Parathyroid adenoma (tissue), 2 donors: ENCODE data around the gene SDR42E1.

Experiments used
- H2AFZ ChIP-seq: fragments of 300-600 bp; sonication (generic); one replicate; pipeline ENCODE4 v1.7.0; 2017; ENCODE audit warnings: antibody characterized with exemption, mild to moderate bottlenecking
- H3K27ac ChIP-seq: fragments of 300-600 bp; sonication (generic); one replicate; pipeline ENCODE4 v1.7.0; 2017
- H3K27me3 ChIP-seq: fragments of 300-600 bp; sonication (generic); one replicate; pipeline ENCODE4 v1.7.0; 2017; ENCODE audit warnings: low read length; ENCODE audit not compliant: control insufficient read depth, insufficient read depth
- H3K36me3 ChIP-seq: fragments of 300-600 bp; sonication (generic); one replicate; pipeline ENCODE4 v1.7.0; 2017; ENCODE audit warnings: low read length; ENCODE audit not compliant: control insufficient read depth, insufficient read depth
- H3K4me1 ChIP-seq: fragments of 300-600 bp; sonication (generic); one replicate; pipeline ENCODE4 v1.7.0; 2017; ENCODE audit warnings: control low read depth
- H3K4me2 ChIP-seq: fragments of 300-600 bp; sonication (generic); one replicate; pipeline ENCODE4 v1.7.0; 2017; ENCODE audit warnings: low read length
- H3K4me3 ChIP-seq: fragments of 300-600 bp; sonication (generic); one replicate; pipeline ENCODE4 v1.7.0; 2017; ENCODE audit warnings: low read depth, low read length
- H3K79me2 ChIP-seq: fragments of 300-600 bp; sonication (generic); one replicate; pipeline ENCODE4 v1.7.0; 2017; ENCODE audit warnings: control low read depth
- H3K9ac ChIP-seq: fragments of 300-600 bp; sonication (generic); one replicate; pipeline ENCODE4 v1.7.0; 2017; ENCODE audit warnings: mild to moderate bottlenecking
- H3K9me3 ChIP-seq: fragments of 300-600 bp; sonication (generic); one replicate; pipeline ENCODE4 v1.7.0; 2017; ENCODE audit warnings: low read length; ENCODE audit not compliant: control insufficient read depth
- TF ChIP-seq, protein P1 (sequence below): fragments of 300-600 bp; sonication (generic); IDR thresholded peaks from one replicate; pipeline ENCODE4 v1.7.0; 2017; ENCODE audit warnings: antibody characterized with exemption, mild to moderate bottlenecking
- donor health status: primary hyperparathyroidism.

The SDR42E1 gene

GRCh38 chr16:82033683-82034300 lies 22.5 kb upstream of the SDR42E1 start:
- H3K79me2 ChIP-seq = no peaks in the 10 kb centered on the region
- no peaks in the 10 kb centered on the region for H3K9me3 ChIP-seq
- H3K27ac ChIP-seq = no peak overlapping the region
- no peak overlapping the region for H2AFZ ChIP-seq
- no peak overlapping the region for H3K4me2 ChIP-seq
- H3K4me1 ChIP-seq = no peaks in the 10 kb centered on the region
- H3K36me3 ChIP-seq = no peaks in the 10 kb centered on the region
- H3K27me3 ChIP-seq = no peaks in the 10 kb centered on the region
- no peak overlapping the region for H3K4me3 ChIP-seq
- H3K9ac ChIP-seq = no peak overlapping the region
- TF ChIP-seq, protein P1, sequence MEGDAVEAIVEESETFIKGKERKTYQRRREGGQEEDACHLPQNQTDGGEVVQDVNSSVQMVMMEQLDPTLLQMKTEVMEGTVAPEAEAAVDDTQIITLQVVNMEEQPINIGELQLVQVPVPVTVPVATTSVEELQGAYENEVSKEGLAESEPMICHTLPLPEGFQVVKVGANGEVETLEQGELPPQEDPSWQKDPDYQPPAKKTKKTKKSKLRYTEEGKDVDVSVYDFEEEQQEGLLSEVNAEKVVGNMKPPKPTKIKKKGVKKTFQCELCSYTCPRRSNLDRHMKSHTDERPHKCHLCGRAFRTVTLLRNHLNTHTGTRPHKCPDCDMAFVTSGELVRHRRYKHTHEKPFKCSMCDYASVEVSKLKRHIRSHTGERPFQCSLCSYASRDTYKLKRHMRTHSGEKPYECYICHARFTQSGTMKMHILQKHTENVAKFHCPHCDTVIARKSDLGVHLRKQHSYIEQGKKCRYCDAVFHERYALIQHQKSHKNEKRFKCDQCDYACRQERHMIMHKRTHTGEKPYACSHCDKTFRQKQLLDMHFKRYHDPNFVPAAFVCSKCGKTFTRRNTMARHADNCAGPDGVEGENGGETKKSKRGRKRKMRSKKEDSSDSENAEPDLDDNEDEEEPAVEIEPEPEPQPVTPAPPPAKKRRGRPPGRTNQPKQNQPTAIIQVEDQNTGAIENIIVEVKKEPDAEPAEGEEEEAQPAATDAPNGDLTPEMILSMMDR = no peak

DNA sequence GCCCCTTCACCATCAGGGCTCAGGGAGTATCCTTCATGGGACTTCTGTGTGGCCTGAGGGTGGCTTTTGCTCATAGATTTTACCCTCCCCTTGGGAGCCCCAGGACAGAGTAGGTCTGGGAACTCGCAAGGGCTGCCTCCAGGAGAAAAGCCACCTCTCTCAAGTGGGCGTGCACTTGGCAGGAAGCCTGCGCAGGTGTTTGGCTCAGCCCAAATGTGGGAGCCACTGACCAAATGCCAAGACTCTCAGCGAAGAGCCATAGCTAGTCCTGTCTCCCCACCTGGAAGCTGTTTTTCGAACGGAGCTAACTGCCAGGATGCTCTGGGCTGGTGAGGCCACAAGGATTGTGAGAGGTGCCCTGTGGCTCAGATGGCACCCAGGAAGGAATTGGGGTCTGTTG lies 21.7 kb upstream of the SDR42E1 start:
- no peak overlapping the region for H3K27ac ChIP-seq
- H3K9me3 ChIP-seq = no peaks in the 10 kb centered on the region
- TF ChIP-seq, protein P1 = no peak

DNA sequence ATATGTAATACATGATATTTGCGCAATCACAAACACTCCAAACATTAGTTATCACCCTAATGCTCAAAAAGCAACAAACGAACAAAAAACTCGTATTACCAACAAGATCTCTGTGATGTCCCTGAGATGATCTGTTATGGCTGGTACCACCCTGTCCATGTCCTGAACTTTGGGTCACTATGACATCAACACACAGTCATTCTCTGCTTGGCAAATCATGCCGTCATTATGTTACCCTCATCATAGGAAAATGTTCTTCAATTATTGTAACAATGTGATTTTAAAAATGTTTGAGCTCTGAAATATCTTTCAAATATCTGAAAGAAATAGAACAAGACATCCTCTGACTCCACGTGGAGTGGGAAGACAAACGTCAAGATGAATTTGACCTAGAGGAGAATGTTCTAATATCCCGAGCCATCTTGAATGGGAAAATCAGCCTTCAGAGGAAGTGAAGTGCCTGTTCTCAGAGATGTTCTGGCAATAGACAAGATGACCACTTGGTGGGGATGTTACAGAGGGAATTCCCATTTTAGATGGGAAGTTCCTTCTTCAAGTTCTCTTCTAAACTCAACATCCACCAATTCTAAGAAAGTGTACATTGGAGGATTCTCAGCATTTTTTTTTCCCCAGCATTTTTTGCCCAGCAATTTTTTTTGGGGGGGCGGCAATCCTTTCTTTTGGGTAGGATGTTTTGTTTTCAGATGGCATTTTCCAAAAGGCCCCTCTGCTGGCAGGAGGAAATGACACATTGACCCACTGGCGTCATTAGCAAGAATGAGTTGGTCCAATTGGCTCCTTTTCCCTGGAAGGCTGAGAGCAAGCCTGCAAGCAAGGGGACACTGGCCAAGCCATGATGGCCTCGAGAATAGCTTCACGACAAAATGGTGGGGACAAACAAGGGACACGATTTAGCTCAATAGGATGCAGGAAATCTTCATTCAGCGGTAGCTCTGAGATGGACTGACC lies 20.1 kb upstream of the SDR42E1 start:
- H3K9ac ChIP-seq = no peak overlapping the region
- no peaks in the 10 kb centered on the region for H3K9me3 ChIP-seq
- H3K79me2 ChIP-seq = no peaks in the 10 kb centered on the region
- no peaks in the 10 kb centered on the region for H3K27me3 ChIP-seq
- no peak overlapping the region for H2AFZ ChIP-seq
- H3K4me2 ChIP-seq = no peak overlapping the region
- H3K4me1 ChIP-seq = no peaks in the 10 kb centered on the region
- TF ChIP-seq, protein P1 = peak; percentile 32
- no peak overlapping the region for H3K4me3 ChIP-seq
- H3K27ac ChIP-seq = no peak overlapping the region
- no peaks in the 10 kb centered on the region for H3K36me3 ChIP-seq

More for the DNA sequence above, 21.7 kb upstream of the SDR42E1 start:
- Histone ChIP-seq H2AFZ (no peak overlapping the region), H3K4me3 (no peak overlapping the region), H3K27me3 (no peaks in the 10 kb centered on the region), H3K9ac (no peak overlapping the region), H3K4me2 (no peak overlapping the region), H3K36me3 (no peaks in the 10 kb centered on the region), H3K4me1 (no peaks in the 10 kb centered on the region), H3K79me2 (no peaks in the 10 kb centered on the region)

DNA sequence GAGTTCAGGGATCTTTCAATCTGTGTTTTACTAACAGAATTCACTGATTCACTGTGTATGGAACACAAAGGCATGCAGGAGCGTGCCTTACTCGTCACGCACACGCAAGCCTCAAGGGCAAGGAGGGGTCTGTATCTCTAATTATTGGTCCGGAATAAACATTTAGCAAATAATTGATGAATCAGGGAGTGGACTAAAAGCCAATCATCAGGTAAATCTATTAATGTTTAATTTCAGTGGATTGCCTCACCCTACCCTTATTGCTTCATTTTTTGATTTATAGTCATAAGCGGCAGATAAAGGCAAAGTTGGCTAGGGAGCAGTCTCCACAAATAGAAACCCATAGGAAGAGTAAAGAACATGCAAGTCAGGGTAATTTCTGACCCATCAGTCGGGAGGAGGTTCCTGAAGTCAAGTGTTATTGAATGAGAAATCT lies 16.4 kb upstream of the SDR42E1 start:
- H3K27me3 ChIP-seq = no peaks in the 10 kb centered on the region
- H3K4me1 ChIP-seq = no peaks in the 10 kb centered on the region
- TF ChIP-seq, protein P1 = no peak
- no peak overlapping the region for H3K4me2 ChIP-seq
- no peak overlapping the region for H3K4me3 ChIP-seq
- H3K9me3 ChIP-seq = no peaks in the 10 kb centered on the region
- H3K9ac ChIP-seq = no peak overlapping the region
- H3K79me2 ChIP-seq = no peaks in the 10 kb centered on the region
- H3K27ac ChIP-seq = no peak overlapping the region
- H3K36me3 ChIP-seq = no peaks in the 10 kb centered on the region
- no peak overlapping the region for H2AFZ ChIP-seq
